GM12875 (cell line): ENCODE results near the gene KIFC1.
"Not testable (repeated sequence)": the region's sequence is repeated elsewhere in the genome, so short reads cannot be mapped to it uniquely, and the experiment has no call there.

Source experiments
- H3K4me3 ChIP-seq: one replicate; pipeline ENCODE4 v1.5.1; 2011; ENCODE audit warnings: low read depth, low read length, control low read depth
- CTCF ChIP-seq: IDR thresholded peaks from 2 replicates; pipeline ENCODE4 v1.5.1; 2011; ENCODE audit warnings: low read depth, mild to moderate bottlenecking, control low read depth, inconsistent platforms, low read length, moderate library complexity, borderline replicate concordance; ENCODE audit not compliant: insufficient read depth

Gene KIFC1

GRCh38 chr6:33373960-33374910, 17.4 kb upstream of the KIFC1 start:
- no peak overlapping the region for H3K4me3 ChIP-seq
- TF ChIP-seq CTCF = no peak

- TF ChIP-seq CTCF = no peak
Measured at GRCh38 chr6:33375143-33375671, 16.4 kb upstream of the KIFC1 start.

GRCh38 chr6:33377171-33377570, 14.5 kb upstream of the KIFC1 start:
- TF ChIP-seq CTCF = no peak
- no peak overlapping the region for H3K4me3 ChIP-seq

More at GRCh38 chr6:33375143-33375671, 16.4 kb upstream of the KIFC1 start:
- H3K4me3 ChIP-seq = no peak overlapping the region

- H3K4me3 ChIP-seq = not testable (repeated sequence)
Measured at GRCh38 chr6:33379184-33379583, 12.4 kb upstream of the KIFC1 start.

- H3K4me3 ChIP-seq = no peak overlapping the region
- TF ChIP-seq CTCF = no peak
Measured at GRCh38 chr6:33380272-33380981, 11.2 kb upstream of the KIFC1 start.

- no peak for TF ChIP-seq CTCF
- no peak overlapping the region for H3K4me3 ChIP-seq
Measured at GRCh38 chr6:33383427-33384185, 8.0 kb upstream of the KIFC1 start.

GRCh38 chr6:33384581-33385020, 7.0 kb upstream of the KIFC1 start:
- no peak for TF ChIP-seq CTCF
- no peak overlapping the region for H3K4me3 ChIP-seq
